Retinal pigment epithelial cell (primary cell): Measurements from ENCODE around the gene KRT12.

Source experiments
- DNase-seq: peaks from one replicate; pipeline ENCODE4 v3.0.0-alpha.2; 2010; ENCODE audit warnings: low read depth
- H3K4me3 ChIP-seq: 2 replicates; pipeline ENCODE4 v1.5.1; 2011; ENCODE audit warnings: mild to moderate bottlenecking, low read length, control low read depth, moderate library complexity
- CTCF ChIP-seq: conservative IDR thresholded peaks from 2 replicates; pipeline ENCODE4 v1.5.1; 2011; ENCODE audit warnings: low read depth, low read length, control low read depth, inconsistent platforms

KRT12 gene

GRCh38 chr17:40832840-40833239 is 34.2 kb downstream of the KRT12 start:
- no peak for TF ChIP-seq CTCF
- no peak overlapping the region for H3K4me3 ChIP-seq
- no peak for DNase-seq

GRCh38 chr17:40830085-40830776 is 36.8 kb downstream of the KRT12 start:
- no peak for TF ChIP-seq CTCF
- H3K4me3 ChIP-seq: no peak overlapping the region
- no peak for DNase-seq

- no peak for TF ChIP-seq CTCF
- no peak overlapping the region for H3K4me3 ChIP-seq
- no peak for DNase-seq
Observed at GRCh38 chr17:40828454-40829044, 38.5 kb downstream of the KRT12 start.

GRCh38 chr17:40827746-40828453 is 39.1 kb downstream of the KRT12 start:
- TF ChIP-seq CTCF: no peak
- H3K4me3 ChIP-seq: no peak overlapping the region
- DNase-seq: no peak

GRCh38 chr17:40825599-40825998 is 41.4 kb downstream of the KRT12 start:
- no peak overlapping the region for H3K4me3 ChIP-seq
- DNase-seq: no peak

GRCh38 chr17:40824015-40824832 is 42.8 kb downstream of the KRT12 start:
- TF ChIP-seq CTCF: no peak
- no peak for DNase-seq
- H3K4me3 ChIP-seq: no peak overlapping the region

More at GRCh38 chr17:40825599-40825998, 41.4 kb downstream of the KRT12 start:
- TF ChIP-seq CTCF: no peak
